Measurements from ENCODE around the gene ENAH. TPM values are rescaled to one million over a fixed set of nuclear protein-coding genes. Genes with fewer than 3 reads are reported as not detected.

ENAH gene
- total and polyA plus RNA-seq, 9 of the 15 experiments (the other 6 are each of a cell fraction or from before 2014, with no cell fraction given): 0.03 to 1.2 (median 0.15) TPM

DNA sequence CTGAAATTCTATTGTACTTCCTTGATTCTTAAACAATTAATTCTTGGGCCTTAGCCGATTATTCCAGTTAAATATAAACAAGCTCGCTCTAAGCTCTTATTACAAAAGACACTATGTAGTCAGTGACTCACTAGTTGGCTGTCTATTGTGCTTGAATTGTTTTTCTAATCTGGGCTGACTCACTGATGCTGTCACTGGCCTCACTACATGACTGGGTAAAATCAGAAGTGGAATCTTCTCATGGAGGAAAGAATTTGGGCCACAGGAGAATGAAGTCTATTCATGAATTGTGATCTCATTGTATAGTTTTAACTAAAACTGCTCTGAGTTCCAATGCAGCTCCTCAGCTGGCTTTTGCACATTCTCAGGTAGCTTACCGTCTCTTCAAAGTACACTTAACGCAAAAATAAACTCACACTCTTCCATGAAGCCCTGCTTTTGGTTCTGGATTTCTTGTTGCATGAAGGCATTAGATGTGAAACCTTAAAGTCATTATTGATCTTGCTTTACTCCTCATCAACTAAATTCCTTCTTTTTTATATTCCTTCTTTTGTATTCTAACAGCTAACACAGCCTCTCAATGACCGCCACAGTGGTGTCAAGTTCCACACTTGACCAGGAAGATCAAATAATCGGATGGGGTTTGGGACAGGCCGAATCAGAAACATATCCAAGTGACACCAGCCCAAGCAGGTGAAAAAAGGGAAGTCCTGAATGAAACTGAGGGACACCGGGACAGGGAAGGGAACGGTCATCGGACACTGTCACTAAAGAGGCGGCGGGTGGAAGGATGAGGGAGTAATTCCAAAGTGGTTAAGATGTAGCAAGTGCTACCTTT lies 144.2 kb downstream of the ENAH start:
- BruUV-seq (replicated peaks): no TSS peak
- CTCF ChIA-PET (ENCODE audit: low intra/inter-chr PET ratio): no interaction called here
- H3K4me3 ChIP-seq: no peak overlapping the region
- ATAC-seq: peak; percentile 75
- peak; percentile 35 for FAIRE-seq
- no peaks in the 10 kb centered on the region for H3K4me1 ChIP-seq (replicated peaks in 1 of 2; ENCODE audit: control insufficient read depth in 2 of 2, insufficient read depth in 2 of 2, low read length in 2 of 2)
- peaks cover 14 to 23% of the 10 kb centered on the region in 2 experiments for H3K27me3 ChIP-seq (ENCODE audit: control insufficient read depth in 2 of 2, insufficient read depth in 2 of 2, low read length in 2 of 2)
- peak in 1 of 4 experiments; percentile 30 for DNase-seq (ENCODE audit: extremely low read depth in 1 of 4, low spot score in 3 of 4)
- no peak overlapping the region for H3K4me2 ChIP-seq (ENCODE audit: insufficient read depth, low read length)
- H3K36me3 ChIP-seq (ENCODE audit: control insufficient read depth, insufficient read depth, low read length): no peaks in the 10 kb centered on the region
- POLR2A ChIA-PET: interaction anchor here (0.5 to 3.3 kb wide), 6 partner anchors 9 to 365 kb away, joined by 3 to 14 read pairs (median 4); no protein-coding TSS in a partner anchor
- no peaks in the 10 kb centered on the region for H3K9me3 ChIP-seq (replicated peaks; ENCODE audit: control insufficient read depth, insufficient read depth, low read depth, low read length)
- intact Hi-C loops (cut with micrococcal nuclease) (no loop called here), in situ Hi-C loops (cut with MboI) (no loop called here)
- WGBS (ENCODE audit: insufficient coverage, low coverage, missing lambda C conversion rate): under 1% methylated on average over 12 of the region's 12 CpGs
- H3K27ac ChIP-seq (ENCODE audit: extremely low read depth, low read depth, low read length): no peak overlapping the region
- H3K9me1 ChIP-seq (ENCODE audit: control insufficient read depth, insufficient read depth, low read length): no peaks in the 10 kb centered on the region
- no peaks in the 10 kb centered on the region for H3K79me2 ChIP-seq (ENCODE audit: control insufficient read depth, insufficient read depth, low read length)
- no peak overlapping the region for H3K9ac ChIP-seq (ENCODE audit: insufficient read depth in 1 of 2, low read depth in 2 of 2, low read length in 2 of 2)
- H4K20me1 ChIP-seq (replicated peaks; ENCODE audit: control insufficient read depth, insufficient read depth, low read length): no peaks in the 10 kb centered on the region
- no peak overlapping the region for H2AFZ ChIP-seq (ENCODE audit: low read depth, low read length)
- TF ChIP-seq CHCHD3 (CRISPR knock-in tag; IDR thresholded peaks at IDR 0.05): no peak
- TF ChIP-seq CREB1 (IDR thresholded peaks at IDR 0.05): 0 out of 2 replicates have a peak, but pooled peaks have one; percentile 29
- TF ChIP-seq CREB1 (CRISPR knock-in tag; IDR thresholded peaks at IDR 0.05): no peak
- TF ChIP-seq MED1 (CRISPR knock-in tag; IDR thresholded peaks at IDR 0.05; ENCODE audit: borderline replicate concordance): no peak
- peak; percentile 41; the same call in 1 of the 2 replicates for TF ChIP-seq SMARCE1 (IDR thresholded peaks at IDR 0.05)
- no peak for TF ChIP-seq ZNF699 (CRISPR knock-in tag; IDR thresholded peaks at IDR 0.05; ENCODE audit: insufficient replicate concordance)
- peak; percentile 39 for TF ChIP-seq ARID1B (IDR thresholded peaks at IDR 0.05)
- TF ChIP-seq BHLHE40 (IDR thresholded peaks at IDR 0.05; ENCODE audit: low read length): peak; percentile 5; the same call in 1 of the 2 replicates
- peak; percentile 62; the same call in 1 of the 2 replicates for TF ChIP-seq NFE2 (IDR thresholded peaks at IDR 0.05; ENCODE audit: low read depth)
- no peak for TF ChIP-seq ZNF584 (CRISPR knock-in tag; IDR thresholded peaks at IDR 0.05; ENCODE audit: low read depth)
- TF ChIP-seq EHMT2 (IDR thresholded peaks at IDR 0.05): peak; percentile 29; the same call in 1 of the 2 replicates
- TF ChIP-seq HMBOX1 (IDR thresholded peaks at IDR 0.05): peak; percentile 55
- no peak for TF ChIP-seq TOE1 (IDR thresholded peaks at IDR 0.05; ENCODE audit: borderline replicate concordance)
- no peak for TF ChIP-seq TOE1 (CRISPR knock-in tag; IDR thresholded peaks at IDR 0.05; ENCODE audit: borderline replicate concordance, low read depth)
- peak; percentile 90 for TF ChIP-seq JUN (IDR thresholded peaks at IDR 0.05; ENCODE audit: borderline replicate concordance, low read depth, low read length)
- TF ChIP-seq JUN (CRISPR knock-in tag; IDR thresholded peaks at IDR 0.05; ENCODE audit: borderline replicate concordance): no peak
- no peak for TF ChIP-seq PHTF2 (CRISPR knock-in tag; IDR thresholded peaks at IDR 0.05)
- TF ChIP-seq SOX6 (IDR thresholded peaks at IDR 0.05): peak; percentile 97
- peak; percentile 73 for TF ChIP-seq CREM (IDR thresholded peaks at IDR 0.05; ENCODE audit: low read depth)
- TF ChIP-seq DPF2 (IDR thresholded peaks at IDR 0.05): peak; percentile 58; the same call in 1 of the 2 replicates
- peak; percentile 79; the same call in 1 of the 2 replicates for TF ChIP-seq SPI1 (IDR thresholded peaks at IDR 0.05; ENCODE audit: borderline replicate concordance, low read depth, low read length)
- TF ChIP-seq ATF1 (CRISPR knock-in tag; IDR thresholded peaks at IDR 0.05): no peak
- TF ChIP-seq ATF1 (tag; IDR thresholded peaks at IDR 0.05): 0 out of 2 replicates have a peak, but pooled peaks have one; percentile 33
- TF ChIP-seq, protein P1, sequence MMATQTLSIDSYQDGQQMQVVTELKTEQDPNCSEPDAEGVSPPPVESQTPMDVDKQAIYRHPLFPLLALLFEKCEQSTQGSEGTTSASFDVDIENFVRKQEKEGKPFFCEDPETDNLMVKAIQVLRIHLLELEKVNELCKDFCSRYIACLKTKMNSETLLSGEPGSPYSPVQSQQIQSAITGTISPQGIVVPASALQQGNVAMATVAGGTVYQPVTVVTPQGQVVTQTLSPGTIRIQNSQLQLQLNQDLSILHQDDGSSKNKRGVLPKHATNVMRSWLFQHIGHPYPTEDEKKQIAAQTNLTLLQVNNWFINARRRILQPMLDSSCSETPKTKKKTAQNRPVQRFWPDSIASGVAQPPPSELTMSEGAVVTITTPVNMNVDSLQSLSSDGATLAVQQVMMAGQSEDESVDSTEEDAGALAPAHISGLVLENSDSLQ (IDR thresholded peaks at IDR 0.05): peak; percentile 20; the same call in 1 of the 2 replicates
